ENCODE results near the gene HOXA9. TPM values are rescaled to one million over a fixed set of nuclear protein-coding genes. Genes with fewer than 3 reads are reported as not detected.

HOXA9 gene
- polyA plus RNA-seq, 1 donor from 2014 or later, result not detected

DNA sequence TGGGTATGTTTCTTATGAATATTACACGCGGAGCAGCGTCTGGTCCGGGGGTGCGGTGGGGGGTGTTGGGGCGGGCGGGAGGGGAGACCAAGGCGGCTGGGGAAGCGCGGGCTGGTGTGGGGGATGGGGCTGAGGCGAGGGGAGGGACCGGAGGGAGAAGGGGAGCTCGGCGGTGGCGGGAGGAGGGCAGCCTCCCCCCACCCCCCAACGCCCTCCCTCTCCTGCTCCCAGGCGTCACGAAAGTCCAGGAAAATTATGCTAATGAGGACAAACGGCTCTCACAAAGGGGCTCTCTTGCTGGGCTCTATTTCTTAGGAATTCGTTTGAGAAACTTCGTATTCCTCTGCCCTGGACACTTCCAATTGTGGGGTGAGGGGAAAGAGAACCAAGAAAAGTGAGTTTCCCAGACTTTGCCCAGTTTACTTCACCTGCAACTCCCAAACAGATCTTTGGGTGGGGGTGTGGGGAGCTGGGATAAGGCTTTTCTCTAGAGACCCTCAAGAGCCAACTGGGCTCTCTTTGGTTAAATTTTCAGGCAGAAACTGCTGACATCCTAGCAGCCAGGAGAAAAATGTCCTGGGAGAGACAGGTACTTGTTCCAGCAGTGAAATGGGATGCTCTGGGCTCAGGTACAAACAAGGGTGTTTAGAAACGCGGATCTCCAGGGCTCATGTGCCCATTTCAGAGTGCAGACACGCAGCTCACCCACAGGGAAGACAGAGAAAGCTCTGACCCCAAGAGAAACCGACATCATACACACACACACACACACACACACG lies 51.2 kb downstream of the HOXA9 start:
- H3K79me2 ChIP-seq (replicated peaks; ENCODE audit: insufficient read depth, low read length), result no peaks in the 10 kb centered on the region
- TF ChIP-seq RAD21 (conservative IDR thresholded peaks at IDR 0.05) (no peak), MXI1 (conservative IDR thresholded peaks at IDR 0.05; ENCODE audit: poor library complexity, severe bottlenecking) (no peak), SMC3 (conservative IDR thresholded peaks at IDR 0.05; ENCODE audit: poor library complexity) (no peak), EZH2 (IDR thresholded peaks at IDR 0.05; ENCODE audit: borderline replicate concordance, insufficient read depth, low read length, poor library complexity, severe bottlenecking) (peak; percentile 34), TAF1 (IDR thresholded peaks at IDR 0.05; ENCODE audit: low read depth) (no peak)
- TF ChIP-seq, protein P1, sequence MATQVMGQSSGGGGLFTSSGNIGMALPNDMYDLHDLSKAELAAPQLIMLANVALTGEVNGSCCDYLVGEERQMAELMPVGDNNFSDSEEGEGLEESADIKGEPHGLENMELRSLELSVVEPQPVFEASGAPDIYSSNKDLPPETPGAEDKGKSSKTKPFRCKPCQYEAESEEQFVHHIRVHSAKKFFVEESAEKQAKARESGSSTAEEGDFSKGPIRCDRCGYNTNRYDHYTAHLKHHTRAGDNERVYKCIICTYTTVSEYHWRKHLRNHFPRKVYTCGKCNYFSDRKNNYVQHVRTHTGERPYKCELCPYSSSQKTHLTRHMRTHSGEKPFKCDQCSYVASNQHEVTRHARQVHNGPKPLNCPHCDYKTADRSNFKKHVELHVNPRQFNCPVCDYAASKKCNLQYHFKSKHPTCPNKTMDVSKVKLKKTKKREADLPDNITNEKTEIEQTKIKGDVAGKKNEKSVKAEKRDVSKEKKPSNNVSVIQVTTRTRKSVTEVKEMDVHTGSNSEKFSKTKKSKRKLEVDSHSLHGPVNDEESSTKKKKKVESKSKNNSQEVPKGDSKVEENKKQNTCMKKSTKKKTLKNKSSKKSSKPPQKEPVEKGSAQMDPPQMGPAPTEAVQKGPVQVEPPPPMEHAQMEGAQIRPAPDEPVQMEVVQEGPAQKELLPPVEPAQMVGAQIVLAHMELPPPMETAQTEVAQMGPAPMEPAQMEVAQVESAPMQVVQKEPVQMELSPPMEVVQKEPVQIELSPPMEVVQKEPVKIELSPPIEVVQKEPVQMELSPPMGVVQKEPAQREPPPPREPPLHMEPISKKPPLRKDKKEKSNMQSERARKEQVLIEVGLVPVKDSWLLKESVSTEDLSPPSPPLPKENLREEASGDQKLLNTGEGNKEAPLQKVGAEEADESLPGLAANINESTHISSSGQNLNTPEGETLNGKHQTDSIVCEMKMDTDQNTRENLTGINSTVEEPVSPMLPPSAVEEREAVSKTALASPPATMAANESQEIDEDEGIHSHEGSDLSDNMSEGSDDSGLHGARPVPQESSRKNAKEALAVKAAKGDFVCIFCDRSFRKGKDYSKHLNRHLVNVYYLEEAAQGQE (IDR thresholded peaks at IDR 0.05; ENCODE audit: borderline replicate concordance), result no peak
- no peaks in the 10 kb centered on the region for H3F3A ChIP-seq (ENCODE audit: insufficient read depth, low read length, poor library complexity, severe bottlenecking)
- no peak overlapping the region for H3K4me2 ChIP-seq (ENCODE audit: low read length)
- no peaks in the 10 kb centered on the region for H3K9me2 ChIP-seq (ENCODE audit: insufficient read depth, low read length)
- H3K36me3 ChIP-seq (ENCODE audit: insufficient read depth, low read length), result no peaks in the 10 kb centered on the region
- H3K27ac ChIP-seq (ENCODE audit: low read length), result no peak overlapping the region
- H3K9ac ChIP-seq (ENCODE audit: low read length), result no peak overlapping the region
- H3K9me3 ChIP-seq (ENCODE audit: low read length), result no peaks in the 10 kb centered on the region
- H3K27me3 ChIP-seq (ENCODE audit: insufficient read depth, low read depth, low read length), result peaks cover 96% of the 10 kb centered on the region
- no peaks in the 10 kb centered on the region for H4K20me1 ChIP-seq (ENCODE audit: insufficient read depth)
- H2AFZ ChIP-seq (ENCODE audit: low read depth, low read length), result no peak overlapping the region
- H3K4me3 ChIP-seq (ENCODE audit: low read length), result no peak overlapping the region

DNA sequence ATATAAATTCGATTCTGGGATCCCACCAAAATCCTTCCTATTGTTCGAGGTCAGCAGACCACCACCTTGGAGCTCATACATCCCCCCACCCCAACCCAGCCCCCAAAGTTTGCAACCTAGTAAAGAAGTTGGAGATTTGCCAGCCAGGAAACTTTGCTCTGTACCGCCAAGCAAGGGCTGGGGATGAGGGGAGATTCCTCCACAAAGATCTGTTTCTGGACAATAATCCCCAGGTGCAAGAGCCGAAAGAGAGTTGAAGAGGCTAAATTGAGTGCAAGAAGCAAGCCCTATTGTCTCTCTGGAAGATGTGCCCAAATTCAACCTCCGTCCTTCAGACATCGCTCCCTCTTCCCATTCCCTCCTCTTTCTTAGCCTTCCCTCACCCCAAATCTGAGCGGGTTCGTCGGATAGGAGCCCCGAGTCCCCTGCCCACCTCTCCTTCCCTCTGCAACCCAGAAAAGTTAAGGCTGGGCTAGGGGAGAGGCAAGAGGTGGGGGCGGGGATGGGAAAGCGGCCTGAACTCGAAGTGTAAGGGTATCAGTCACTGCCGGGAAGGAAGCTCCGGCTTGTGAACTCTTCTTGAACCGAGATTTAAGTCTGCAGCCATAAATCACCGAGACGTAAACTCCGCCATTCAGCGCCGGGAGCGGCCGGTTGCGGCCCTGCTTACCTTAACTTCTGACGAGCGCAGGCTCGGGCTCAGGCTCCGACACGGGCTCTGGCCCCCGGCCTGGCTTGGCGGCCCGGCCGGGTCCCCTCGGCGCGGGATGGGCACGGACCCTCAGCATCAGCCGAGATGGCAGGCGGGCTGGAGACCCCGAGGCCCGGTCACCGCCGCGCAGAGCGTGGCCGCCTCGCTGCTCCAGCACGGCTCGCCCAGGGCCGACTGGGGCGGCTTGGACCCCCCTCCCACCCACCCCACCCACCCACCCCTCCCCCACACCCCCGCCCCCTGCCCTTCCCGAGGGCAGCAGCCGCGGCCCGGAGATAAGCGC lies 52.1 kb downstream of the HOXA9 start:
- H3K27ac ChIP-seq (ENCODE audit: low read length), result no peak overlapping the region
- H3K9ac ChIP-seq (ENCODE audit: low read length), result no peak overlapping the region
- H3K79me2 ChIP-seq (replicated peaks; ENCODE audit: insufficient read depth, low read length), result no peaks in the 10 kb centered on the region
- no peak overlapping the region for H3K4me2 ChIP-seq (ENCODE audit: low read length)
- no peaks in the 10 kb centered on the region for H3F3A ChIP-seq (ENCODE audit: insufficient read depth, low read length, poor library complexity, severe bottlenecking)
- TF ChIP-seq RAD21 (conservative IDR thresholded peaks at IDR 0.05) (no peak), EZH2 (IDR thresholded peaks at IDR 0.05; ENCODE audit: borderline replicate concordance, insufficient read depth, low read length, poor library complexity, severe bottlenecking) (peak; percentile 92), MXI1 (conservative IDR thresholded peaks at IDR 0.05; ENCODE audit: poor library complexity, severe bottlenecking) (no peak)
- no peak overlapping the region for H2AFZ ChIP-seq (ENCODE audit: low read depth, low read length)
- H4K20me1 ChIP-seq (ENCODE audit: insufficient read depth), result no peaks in the 10 kb centered on the region
- H3K4me3 ChIP-seq (ENCODE audit: low read length), result no peak overlapping the region
- peaks cover 96% of the 10 kb centered on the region for H3K27me3 ChIP-seq (ENCODE audit: insufficient read depth, low read depth, low read length)
- no peaks in the 10 kb centered on the region for H3K9me3 ChIP-seq (ENCODE audit: low read length)
- H3K9me2 ChIP-seq (ENCODE audit: insufficient read depth, low read length), result no peaks in the 10 kb centered on the region
- no peaks in the 10 kb centered on the region for H3K36me3 ChIP-seq (ENCODE audit: insufficient read depth, low read length)

Small RNA genes within 50 kb of the gene (small RNA-seq; reads per million reads assigned to genes)
- gene AC004080.5 (0 reads per million in 3 experiments), gene RF02140 (0 reads per million in 3 experiments), gene RF02141 (0 reads per million in 3 experiments)

Other genes starting within 250 kb of the HOXA9 start
- not detected in 2 replicates for gene HOXA1, start 69.5 kb downstream of the HOXA9 start, polyA plus RNA-seq
- gene HOXA2, start 62.9 kb downstream of the HOXA9 start, polyA plus RNA-seq, result not detected in 2 replicates
- gene HOXA4, start 34.8 kb downstream of the HOXA9 start, polyA plus RNA-seq, result not detected in 2 replicates
- not detected in 2 replicates for gene HOXA5, start 21.9 kb downstream of the HOXA9 start, polyA plus RNA-seq
- gene HOXA6, start 17.8 kb downstream of the HOXA9 start, polyA plus RNA-seq, result not detected in 2 replicates
- not detected in 2 replicates for gene HOXA3, start 13.0 kb downstream of the HOXA9 start, polyA plus RNA-seq
- gene HOXA7, start 8.9 kb downstream of the HOXA9 start, polyA plus RNA-seq, result not detected in 2 replicates
- not detected in 2 replicates for gene HOXA10, start 8.8 kb upstream of the HOXA9 start, polyA plus RNA-seq
- not detected in 2 replicates for gene HOXA11, start 19.7 kb upstream of the HOXA9 start, polyA plus RNA-seq
- gene HOXA13, start 34.6 kb upstream of the HOXA9 start, polyA plus RNA-seq, result not detected in 2 replicates
- not detected in 2 replicates for gene EVX1, start 77.3 kb upstream of the HOXA9 start, polyA plus RNA-seq

All from neural cell (in vitro differentiated cells).